GF-D8 (cell line): Measurements from ENCODE around the gene ABCF3.

Experiments
- DNase-seq: peaks from one replicate; lab custom pipeline; 2025; lab: John Stamatoyannopoulos, UW

The ABCF3 gene

DNA sequence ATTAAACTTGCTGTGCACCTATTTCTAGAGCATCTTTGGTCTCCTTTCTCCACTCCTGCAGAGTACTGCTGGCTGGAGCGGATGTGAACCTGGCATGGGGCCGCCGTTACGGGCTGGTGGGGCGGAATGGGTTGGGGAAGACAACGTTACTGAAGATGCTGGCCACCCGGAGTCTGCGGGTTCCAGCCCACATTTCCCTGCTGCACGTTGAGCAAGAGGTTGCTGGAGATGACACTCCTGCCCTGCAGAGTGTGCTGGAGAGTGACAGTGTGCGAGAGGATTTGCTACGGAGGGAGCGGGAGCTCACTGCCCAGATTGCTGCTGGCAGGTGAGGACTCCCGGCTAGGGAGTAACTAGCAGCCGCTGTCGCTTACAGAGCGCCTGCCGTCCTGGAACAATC, 2.1 kb downstream of the ABCF3 start:
- DNase-seq: no peak

DNA sequence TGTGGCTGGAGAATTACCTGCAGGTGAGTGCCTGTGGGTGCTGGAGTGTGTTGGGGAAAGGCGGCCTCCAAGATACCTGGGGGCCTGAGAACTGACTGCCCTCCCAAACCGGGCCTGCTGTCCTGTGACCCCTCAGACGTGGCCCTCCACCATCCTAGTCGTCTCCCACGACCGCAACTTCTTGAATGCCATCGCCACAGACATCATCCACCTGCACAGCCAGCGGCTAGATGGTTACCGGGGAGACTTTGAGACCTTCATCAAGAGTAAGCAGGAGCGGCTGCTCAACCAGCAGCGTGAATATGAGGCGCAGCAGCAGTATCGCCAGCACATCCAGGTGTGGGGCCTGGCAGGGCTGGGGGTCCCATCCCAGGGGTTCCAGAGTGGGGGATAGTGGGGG, 3.4 kb downstream of the ABCF3 start:
- DNase-seq: no peak

DNA sequence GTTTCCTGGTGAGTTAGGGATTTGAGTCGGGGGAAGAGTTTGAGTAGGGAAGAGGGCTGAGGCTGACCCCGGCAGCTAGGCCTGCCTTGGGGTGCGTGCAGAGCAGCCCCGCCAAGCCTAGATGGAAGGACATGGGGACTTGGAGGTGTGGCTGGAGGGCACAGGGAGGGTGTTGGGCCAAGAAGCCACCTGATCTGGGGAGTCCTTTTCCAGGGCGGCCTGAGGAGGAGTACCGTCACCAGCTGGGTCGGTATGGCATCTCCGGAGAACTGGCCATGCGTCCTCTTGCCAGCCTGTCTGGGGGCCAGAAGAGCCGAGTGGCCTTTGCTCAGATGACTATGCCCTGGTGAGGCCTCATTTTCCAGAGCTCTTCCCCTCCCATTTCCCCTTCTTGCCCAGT, 6.9 kb downstream of the ABCF3 start:
- no peak for DNase-seq

DNA sequence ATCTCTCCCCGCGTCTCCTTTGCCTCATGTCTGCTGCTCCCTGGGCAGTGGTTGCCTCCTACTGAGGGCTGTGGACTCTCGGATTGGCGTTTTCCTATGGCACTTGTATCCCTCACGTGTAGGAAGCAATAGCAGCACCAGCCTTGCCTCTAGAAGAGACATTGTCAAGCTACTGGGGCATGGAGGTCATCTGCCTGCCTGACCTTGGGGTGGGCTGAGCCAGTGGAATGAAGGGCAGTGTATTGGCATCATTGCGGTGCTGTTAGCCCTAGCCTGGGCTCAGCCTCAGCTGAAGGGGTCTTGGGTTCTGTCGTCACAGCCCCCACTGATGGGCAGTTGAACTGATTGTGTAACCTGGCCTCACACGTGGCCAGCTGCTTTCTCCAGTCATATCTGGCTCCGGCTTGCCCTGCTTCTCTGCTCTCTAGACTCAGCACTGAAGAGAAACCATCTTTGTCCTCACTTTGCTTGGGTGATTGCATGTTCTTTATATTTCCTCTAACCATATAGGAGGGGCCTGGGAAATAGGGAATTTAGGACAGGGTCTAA, 8.1 kb downstream of the ABCF3 start:
- no peak for DNase-seq

DNA sequence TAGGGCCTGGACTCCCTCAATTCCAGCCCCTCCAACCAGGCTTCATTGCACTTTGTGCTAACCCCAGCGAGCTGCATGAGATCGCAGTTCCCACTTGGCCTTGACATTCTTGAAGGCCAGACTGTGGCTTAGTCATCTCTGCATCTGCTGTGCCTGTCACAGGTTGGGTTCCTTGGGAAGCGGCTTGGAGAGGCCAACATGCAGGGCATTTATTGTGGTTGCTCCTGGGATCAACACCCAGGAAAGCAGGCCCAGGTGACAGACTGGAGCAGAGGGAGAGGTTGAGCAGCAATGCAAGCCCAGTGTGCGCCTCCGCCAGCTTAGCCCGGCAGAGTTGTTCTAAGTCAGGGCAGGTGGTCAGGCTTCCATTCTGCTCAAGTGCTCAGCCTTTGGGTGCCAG, 10.5 kb downstream of the ABCF3 start:
- no peak for DNase-seq

DNA sequence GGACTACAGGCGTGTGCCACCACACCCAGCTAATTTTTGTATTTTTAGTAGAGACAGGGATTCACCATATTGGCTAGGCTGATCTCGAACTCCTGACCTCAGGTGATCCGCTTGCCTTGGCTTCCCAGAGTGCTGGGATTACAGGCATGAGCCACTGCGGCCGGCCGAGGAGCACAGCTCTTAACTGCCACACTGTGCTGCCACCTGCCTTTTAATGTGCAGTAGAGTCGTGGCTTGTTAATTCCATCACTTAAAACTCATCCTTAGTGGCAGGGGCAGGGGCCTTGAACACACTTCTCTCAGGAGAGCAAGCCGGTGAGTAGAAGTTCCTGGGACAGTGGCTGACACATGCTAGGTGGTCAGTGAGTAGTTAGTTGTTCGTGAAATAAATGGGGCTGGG, 12.5 kb downstream of the ABCF3 start:
- no peak for DNase-seq

DNA sequence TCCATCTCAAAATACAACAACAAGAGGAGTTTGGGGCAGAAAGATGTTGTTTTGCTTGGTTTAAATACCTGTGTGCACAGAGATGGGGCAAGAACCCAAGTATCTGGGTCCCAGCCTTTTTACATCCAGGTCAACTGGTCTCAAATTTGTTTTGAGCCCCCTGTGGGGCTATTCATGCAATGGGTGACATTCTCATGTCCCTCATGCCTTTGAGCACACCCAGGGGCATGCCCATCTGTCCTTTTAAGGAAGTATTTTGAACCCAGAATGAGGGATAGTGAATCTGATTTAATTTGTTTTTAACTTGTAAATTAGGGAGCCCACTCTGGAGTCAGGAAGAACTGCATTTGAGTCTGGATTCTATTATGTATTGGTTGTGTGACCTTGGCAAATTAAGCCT, 14.8 kb downstream of the ABCF3 start:
- no peak for DNase-seq

DNA sequence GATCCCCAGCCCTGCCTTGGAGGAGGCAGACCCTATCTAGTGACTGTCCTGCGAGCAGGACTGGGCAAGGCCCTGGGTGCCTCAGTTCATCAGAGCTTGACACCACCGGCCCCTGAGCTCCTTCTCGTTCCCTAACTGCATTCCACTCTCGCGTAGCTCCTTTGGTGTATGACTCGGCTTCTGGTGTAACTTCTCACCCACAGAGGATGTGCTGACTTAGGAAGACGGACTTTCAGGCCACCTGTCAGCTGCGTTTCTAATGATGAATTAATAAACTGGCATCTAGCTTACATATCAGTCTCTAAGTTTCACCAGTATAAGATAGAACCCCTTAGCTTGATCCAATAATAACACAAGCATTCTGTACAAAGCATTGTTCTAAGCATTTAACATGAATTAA, 17.5 kb downstream of the ABCF3 start:
- DNase-seq: no peak

DNA sequence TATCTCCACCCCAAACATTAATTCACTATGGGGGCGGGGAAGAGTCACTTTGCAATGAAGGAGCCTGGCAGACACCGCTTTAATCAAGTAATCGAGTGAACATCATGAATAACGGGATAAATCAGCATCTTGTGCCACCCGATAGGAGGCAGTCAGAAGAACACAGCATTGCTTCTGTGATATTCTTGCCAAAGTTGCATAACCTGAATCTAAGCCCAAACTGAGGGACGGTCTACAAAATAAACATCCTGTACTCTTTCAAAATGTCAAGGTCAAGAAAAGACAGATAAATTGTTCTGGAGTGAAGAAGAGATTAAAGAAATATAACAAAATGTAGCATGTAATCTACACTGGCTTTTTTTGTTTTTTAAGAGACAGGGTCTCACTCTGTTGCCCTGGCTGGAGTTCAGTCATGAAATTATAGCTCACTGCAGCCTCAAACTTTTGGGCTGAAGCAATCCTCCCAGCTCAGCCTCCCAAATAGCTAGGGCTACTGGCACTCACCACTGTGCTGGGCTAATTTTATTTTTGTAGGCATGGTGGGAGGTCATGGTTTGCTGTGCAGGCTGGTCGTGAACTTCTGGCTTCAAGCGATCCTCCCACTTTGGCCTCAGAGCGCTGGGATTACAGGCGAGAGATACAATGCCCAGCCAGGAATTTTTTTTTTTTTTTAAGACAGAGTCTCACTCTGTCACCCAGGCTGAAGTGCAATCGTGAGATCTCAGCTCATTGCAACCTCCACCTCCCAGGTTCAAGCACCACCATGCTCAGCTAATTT, 23.3 kb downstream of the ABCF3 start:
- no peak for DNase-seq

DNA sequence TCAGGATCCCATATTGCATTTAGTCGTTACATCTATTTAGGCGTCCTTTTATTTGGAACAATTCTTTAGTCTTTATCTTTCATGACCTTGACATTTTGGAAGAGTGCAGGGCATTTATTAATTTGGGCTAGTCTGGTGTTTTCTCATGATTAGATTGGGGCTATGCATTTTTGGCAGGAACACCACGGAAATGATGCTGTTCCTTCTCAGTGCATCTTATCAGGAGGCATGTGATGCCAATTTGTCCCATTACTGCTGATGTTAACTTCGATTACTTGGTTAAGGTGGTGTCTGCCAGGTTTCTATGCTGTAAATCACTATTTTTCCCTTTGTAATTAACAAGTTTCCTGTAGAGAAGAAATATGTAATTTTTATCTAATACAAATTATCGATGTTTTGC, 25.3 kb downstream of the ABCF3 start:
- no peak for DNase-seq

DNA sequence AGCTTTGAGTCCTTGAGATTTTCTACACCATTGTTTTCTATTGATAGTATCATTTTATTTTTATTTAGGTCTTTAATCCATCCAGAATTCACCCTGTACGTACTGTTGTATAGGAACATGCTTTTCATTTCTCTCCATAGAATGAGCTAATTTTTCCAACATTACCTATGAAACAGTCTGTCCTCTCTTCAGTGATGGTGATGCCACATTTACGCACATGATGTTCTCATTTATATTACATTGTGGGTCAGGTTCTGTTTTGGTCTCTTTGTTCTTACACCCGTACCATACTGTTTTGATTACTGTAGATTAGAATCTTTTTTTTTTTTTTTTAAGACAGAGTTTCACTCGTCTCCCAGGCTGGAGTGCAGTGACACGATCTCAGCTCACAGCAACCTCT, 25.7 kb downstream of the ABCF3 start:
- DNase-seq: no peak

DNA sequence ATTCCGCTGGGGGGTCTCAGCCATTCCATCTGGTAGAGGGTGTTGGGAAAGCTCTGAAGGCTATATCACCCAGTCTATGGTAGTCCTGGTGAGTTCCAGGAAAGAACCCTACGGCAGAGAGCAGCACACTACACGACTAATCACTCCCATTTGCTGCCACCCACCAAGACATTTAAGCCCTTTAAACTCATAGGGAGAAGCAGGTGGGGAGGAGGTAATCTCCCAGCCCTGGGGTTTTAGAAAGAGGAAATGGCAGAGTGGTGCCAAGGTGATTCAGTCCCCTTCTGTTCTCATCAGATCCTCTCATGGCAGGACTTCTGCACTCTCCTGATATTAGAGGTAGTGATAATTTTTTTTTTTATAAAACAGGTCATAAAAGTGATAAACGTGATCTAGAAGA, 32.8 kb downstream of the ABCF3 start:
- DNase-seq: no peak

DNA sequence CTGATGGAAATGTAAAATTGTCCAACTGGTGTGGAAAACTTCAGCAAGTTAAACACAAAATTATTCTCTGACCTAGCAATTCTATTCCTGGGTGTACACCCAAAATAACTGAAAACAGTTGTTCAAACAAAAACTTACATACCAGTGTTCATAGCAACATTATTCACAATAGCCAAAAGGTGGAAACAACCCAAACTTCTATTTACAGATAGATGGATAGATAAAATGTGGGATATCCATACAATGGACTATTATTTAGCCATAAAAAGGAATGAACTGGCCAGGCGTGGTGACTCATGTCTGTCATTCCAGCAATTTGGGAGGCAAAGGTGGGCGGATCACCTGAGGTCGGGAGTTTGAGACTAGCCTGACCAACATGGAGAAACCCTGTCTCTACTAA, 36.5 kb downstream of the ABCF3 start:
- no peak for DNase-seq

DNA sequence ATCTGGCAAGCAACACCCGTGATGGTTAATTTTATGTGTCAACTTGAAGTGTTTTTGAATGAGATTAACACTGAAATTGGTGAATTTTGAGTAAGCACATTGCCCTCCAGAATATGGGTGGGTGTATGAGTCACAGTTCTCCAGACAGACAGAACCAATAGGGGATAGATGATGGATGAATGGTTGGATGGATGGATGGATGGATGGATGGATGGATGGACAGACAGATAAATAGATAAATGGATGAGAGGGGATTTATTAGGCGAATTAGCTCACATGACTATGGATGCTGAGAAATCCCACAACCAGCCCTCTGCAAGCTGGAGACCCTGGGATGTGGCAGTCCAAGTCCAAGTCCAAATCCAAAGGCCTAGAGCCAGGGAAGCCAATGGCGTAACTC, 37.9 kb downstream of the ABCF3 start:
- no peak for DNase-seq

DNA sequence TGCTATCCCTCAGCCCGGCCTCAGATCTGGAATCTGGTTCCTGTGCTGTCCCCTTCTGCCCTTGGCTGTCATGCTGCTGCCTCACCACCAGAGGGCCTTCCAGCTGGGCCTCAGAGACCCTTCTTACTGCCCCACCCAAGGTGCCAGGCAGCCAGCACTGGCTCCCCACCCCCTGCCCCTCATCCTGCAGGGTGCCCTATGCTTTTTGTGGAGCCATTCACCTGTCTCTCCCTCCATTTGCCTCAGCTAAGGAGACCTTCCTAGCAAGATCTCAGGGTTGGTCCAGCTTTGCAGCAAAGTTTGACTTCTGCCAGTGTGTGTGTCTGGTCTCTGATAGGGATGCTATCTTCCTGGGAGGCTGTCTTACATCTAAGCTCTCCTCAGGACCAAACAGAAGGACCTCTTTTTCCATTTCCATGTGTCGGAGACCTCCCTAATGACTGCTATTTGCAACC, 41.5 kb downstream of the ABCF3 start:
- DNase-seq: no peak

DNA sequence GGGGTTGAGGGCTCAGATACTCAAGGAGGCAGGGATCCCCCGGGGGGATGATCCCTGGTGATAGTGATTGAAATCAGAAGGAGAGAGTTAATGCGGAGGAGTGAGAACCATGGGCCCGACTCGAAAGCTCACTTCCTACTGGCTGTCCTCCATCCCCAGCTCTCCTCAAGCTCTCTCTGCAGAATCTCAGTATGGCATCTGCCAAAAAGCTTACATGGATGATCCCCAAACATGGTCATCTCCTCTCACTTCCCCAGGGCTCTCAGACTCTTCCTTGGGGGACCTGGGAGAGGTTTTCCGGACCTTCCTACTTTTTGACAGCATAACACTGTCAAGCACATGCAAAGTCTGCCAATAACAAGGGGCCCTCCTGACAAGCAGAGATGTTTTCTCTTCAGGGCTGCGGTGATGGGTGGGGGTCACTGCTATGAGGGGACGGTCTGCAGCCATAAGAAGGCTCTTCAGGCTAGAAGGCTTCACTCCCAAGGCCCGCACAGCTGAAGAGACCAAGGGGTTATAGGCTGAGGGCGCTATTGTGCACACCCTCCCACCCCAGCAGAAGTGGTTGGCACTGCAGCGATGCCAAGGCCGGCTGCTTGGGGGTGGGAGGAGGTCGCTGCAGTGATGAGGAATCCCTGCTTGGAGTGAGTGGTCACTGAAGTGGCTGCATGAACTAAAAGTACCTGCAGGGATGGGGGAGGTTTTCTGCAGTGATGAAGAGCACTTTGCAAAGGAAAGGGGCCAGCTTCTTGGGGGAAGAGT, 42.6 kb downstream of the ABCF3 start:
- no peak for DNase-seq

DNA sequence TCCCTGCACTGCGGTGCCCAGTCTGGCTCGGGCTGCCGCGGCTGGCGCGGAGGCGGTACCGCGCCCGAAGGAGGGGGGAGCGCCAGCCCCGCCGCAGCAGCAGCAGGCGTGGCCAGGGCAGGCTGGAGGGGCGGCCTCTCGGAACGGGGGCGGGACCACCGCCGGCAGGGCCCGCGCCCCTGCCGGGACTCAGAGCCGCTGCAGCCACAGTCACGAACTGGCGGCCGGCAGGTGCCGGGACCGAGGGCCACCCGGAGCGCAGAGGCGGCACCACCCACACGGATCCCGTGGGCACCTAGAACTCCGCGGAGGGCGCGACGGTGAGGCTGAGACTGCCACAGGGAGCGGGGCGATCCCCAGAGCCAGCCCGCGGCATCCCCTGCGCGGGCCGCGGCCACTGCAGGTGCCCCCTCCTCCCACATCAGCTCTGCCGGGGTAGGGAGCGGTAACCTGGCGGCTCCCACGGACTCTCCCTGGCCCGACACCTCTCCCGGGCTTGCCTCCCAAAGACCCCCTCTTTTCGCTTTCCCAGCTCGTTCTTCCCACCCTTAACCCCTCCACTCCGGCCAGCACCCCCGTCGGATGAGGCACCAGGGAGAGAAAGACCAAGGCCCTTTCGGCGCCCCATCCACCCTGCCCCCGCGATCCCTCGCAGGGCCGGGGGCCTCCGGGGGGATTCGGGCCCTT, 43.5 kb downstream of the ABCF3 start, which contains the start of gene VWA5B2:
Gene VWA5B2 (plus strand): TSS at position 192 of the 687 bp plus-strand sequence. CDS start 944 bp downstream, outside the sequence.
- DNase-seq: no peak

DNA sequence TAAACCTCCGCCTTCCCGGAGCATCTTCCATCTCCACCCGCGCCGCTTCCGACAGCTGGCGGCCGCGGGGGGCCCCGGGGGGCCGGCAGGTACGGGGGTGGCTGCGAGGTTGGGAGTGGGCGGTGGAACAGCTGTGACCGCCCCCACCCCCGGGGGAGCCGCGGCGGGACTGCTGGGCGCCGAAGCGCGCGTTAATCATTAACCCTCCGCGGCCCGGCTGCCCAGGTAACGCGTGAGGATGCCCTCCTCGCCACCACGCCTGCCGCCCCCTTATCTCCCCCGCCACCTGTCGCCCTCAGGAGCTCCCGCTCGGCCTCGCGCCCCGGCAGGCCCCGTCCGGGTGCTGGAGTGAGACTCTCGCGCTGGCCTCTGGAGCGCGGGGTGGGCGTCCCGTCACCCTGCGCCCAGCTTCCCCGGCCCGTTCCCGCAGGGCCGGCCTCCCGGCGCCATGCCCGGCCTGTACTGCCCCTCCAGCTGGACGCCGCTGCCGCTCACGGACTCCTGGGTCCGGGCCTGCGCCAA, 44.1 kb downstream of the ABCF3 start:
- DNase-seq: no peak

DNA sequence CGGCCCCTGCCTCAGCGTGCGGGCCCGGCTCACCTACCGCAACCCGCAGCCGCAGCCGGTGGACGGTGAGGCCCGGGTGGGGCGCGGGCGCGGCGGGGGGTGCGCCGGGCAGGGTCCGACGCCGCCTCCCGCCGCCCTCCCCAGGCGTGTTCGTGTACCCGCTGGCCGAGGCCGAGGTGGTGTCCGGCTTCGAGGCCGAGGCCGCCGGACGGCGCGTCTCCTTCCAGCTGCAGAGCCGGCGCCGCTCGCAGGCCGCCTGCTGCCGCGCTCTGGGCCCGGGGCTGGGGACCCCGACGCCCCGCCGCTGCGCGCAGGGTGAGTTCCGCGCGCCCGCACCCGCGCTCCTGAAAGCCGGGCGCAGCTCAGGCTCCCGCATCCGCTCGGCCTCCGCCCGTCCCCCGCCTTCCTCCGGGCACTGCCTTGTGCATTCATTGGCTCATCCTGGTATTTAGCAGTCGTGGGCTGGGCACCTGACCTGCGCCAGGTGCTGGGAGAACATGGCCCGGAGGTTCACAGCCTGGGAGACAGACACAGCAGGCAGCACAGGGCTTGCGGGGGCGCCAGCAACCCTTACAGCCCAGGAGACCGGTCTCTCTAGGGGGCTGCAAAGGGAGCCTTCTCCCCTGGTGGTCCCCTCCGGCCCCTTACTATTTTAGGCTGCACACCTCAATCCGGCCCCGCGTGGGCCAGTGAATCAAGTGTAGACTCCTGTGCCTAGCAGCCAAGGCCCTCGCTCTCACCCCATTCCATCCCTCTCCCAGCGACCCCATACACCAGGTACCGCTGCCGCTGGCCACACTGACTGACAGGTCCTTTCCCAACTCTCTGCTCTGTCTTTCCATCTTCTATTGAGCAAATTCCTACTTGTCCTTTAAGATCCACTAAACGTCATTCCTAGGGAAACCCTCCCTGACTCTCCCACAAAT, 44.9 kb downstream of the ABCF3 start:
- DNase-seq: no peak

DNA sequence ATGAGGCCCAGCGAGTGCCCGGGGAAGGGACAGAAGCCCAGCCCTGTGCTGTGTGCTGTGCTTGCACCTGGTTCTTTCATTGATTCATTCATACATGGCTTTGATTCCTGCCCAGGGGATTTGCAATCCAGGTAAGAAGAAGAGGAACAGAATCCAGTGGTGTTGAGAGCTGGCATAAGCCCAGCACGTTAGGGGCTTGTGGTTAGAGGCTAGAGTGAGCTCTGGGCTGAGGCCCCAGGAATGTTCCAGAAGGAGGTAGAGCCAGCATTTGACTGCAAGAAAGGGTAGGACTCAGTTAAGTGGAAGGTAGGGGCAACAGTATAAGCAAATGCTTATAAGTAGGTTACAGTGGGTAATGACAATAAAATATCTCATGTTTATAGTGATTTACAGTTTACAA, 45.7 kb downstream of the ABCF3 start:
- no peak for DNase-seq

DNA sequence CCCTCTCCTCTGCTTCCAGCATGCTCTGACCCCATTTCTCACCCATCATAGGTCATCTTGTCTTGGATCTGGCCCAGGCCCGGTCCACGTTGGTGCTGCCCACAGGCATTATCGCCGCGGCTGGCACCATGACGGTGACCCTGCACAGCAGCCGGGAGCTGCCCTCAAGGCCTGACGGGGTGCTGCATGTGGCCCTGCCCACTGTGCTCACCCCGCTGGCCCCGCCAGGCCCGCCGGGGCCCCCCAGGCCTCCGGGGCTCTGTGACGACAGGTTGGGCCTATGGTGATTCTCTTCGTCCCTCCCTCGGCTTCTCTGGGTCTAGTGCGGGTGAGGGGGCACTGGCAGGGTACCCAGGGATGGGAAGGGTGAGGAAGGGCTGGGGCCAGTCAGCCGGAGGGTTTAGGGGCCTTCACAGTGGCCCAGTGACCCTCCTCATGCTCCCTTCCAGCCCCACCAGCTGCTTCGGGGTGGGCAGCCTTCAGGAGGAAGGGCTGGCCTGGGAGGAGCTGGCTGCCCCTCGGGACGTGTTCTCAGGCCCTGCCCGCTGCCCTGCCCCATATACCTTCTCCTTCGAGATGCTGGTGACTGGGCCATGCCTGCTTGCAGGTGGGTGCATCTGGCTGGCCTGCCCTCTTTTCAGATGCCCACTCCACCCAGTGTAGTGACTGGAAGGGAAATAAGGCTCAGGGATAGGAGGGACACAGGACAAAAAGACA, 47.3 kb downstream of the ABCF3 start:
- DNase-seq: no peak
